ENCODE measurements around the gene FBF1.

FBF1 gene

DNA sequence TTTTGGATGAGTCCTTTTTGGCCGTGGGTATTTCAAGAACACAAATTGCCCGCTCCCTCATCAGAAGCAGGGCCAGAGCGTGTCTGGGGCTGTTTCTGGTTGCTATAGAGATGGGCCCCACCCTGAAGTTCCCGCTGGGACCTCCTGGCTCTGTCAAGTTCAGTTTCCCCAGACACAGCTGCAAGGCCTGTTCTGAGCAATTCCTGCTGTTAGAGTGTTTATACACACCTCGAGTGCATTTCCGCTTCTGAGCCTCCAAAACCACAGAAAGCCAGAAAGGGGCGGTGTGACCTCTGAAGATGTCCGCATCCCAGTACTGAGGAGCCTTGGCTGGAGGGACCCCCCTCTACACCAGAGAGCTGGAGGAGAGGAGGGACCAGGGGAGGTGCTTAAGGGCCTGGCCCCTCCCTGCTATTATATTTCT, 76.4 kb downstream of the FBF1 start:
- H3K4me3 ChIP-seq, result no peak overlapping the region
- peak overlapping the region in 18 of 21 experiments; percentile 11 to 78 (median 64) for H3K27ac ChIP-seq

DNA sequence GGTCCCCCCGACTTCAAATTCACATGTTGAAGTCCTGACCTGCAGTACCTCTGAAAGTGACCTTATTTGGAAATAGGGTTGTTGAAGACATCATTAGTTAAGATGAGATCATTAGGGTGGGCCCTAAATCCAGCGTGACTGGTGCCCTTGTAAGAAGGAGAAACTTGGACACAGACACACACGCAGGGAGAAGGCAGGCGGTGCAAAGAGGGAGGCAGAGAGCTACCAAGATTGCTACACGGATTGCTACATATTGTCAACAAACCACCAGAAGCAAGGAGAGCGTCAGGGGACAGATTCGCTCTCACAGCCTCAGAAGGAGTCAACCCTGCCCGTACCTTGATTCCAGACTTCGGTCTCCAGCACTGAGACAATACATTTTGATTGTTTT, 78.9 kb downstream of the FBF1 start:
- Histone ChIP-seq H3K4me3 (no peak overlapping the region), H3K27ac (peak overlapping the region in 8 of 21 experiments; percentile 20 to 69 (median 43))
